Osteocyte (in vitro differentiated cells): ENCODE results near the gene SPATA6. TPM values are rescaled to one million over a fixed set of nuclear protein-coding genes. Genes with fewer than 3 reads are reported as not detected.

ENCODE experiments used
- DNase-seq: peaks from one replicate; pipeline ENCODE4 v3.0.0; 2021; ENCODE audit warnings: mixed read lengths; ENCODE audit not compliant: unreplicated experiment; ENCODE audit errors: extremely low spot score
- H3K27ac Mint-ChIP-seq: one replicate; pipeline ENCODE4 v1.8.0; 2021; ENCODE audit warnings: mild to moderate bottlenecking, mixed read lengths; ENCODE audit not compliant: unreplicated experiment
- H3K27me3 Mint-ChIP-seq: one replicate; pipeline ENCODE4 v1.8.0; 2021; ENCODE audit warnings: mixed read lengths; ENCODE audit not compliant: unreplicated experiment
- H3K36me3 Mint-ChIP-seq: one replicate; pipeline ENCODE4 v1.8.0; 2021; ENCODE audit warnings: mixed read lengths; ENCODE audit not compliant: unreplicated experiment
- H3K4me1 Mint-ChIP-seq: one replicate; pipeline ENCODE4 v1.8.0; 2021; ENCODE audit warnings: mixed read lengths; ENCODE audit not compliant: unreplicated experiment
- H3K4me3 Mint-ChIP-seq: one replicate; pipeline ENCODE4 v1.8.0; 2021; ENCODE audit warnings: mild to moderate bottlenecking, moderate library complexity, mixed read lengths; ENCODE audit not compliant: unreplicated experiment
- H3K9me3 Mint-ChIP-seq: one replicate; pipeline ENCODE4 v1.8.0; 2021; ENCODE audit warnings: mixed read lengths; ENCODE audit not compliant: unreplicated experiment
- total RNA-seq: library from RNA; stranded (reverse); gene quantifications from 2 replicates; pipeline ENCODE4 v1.2.1, GENCODE V29; 2021
- TF ChIP-seq, protein P1 (sequence below): fragments of 200-600 bp; sonication (generic); IDR thresholded peaks from 2 replicates; pipeline ENCODE4 v1.5.0; 2021; ENCODE audit warnings: antibody characterized with exemption, mild to moderate bottlenecking, moderate library complexity

SPATA6 gene
- total RNA-seq, 1 donor from 2014 or later = 9.9 TPM

DNA sequence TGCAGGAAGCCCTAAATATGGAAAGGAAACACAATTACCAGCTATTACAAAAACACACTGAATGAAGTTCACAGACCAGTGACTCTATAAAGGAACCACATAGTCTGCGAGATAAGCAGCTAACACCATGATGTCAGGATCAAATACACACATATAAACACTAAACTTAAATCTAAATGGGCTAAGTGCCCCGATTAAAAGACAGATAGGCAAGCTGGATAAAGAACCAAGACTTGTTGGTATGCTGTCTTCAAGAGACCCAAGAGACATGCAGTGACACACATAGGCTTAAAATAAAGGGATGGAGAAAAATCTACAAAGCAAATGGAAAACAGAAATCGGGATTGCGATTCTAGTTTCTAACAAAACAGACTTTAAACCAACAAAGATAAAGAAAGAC is 127.6 kb downstream of the SPATA6 start:
- H3K4me3 Mint-ChIP-seq = no peak overlapping the region
- no peak overlapping the region for H3K27ac Mint-ChIP-seq
- H3K4me1 Mint-ChIP-seq = no peaks in the 10 kb centered on the region
- H3K9me3 Mint-ChIP-seq = peaks cover 31% of the 10 kb centered on the region
- no peaks in the 10 kb centered on the region for H3K27me3 Mint-ChIP-seq
- no peaks in the 10 kb centered on the region for H3K36me3 Mint-ChIP-seq
- TF ChIP-seq, protein P1, sequence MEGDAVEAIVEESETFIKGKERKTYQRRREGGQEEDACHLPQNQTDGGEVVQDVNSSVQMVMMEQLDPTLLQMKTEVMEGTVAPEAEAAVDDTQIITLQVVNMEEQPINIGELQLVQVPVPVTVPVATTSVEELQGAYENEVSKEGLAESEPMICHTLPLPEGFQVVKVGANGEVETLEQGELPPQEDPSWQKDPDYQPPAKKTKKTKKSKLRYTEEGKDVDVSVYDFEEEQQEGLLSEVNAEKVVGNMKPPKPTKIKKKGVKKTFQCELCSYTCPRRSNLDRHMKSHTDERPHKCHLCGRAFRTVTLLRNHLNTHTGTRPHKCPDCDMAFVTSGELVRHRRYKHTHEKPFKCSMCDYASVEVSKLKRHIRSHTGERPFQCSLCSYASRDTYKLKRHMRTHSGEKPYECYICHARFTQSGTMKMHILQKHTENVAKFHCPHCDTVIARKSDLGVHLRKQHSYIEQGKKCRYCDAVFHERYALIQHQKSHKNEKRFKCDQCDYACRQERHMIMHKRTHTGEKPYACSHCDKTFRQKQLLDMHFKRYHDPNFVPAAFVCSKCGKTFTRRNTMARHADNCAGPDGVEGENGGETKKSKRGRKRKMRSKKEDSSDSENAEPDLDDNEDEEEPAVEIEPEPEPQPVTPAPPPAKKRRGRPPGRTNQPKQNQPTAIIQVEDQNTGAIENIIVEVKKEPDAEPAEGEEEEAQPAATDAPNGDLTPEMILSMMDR = no peak
- DNase-seq = no peak

DNA sequence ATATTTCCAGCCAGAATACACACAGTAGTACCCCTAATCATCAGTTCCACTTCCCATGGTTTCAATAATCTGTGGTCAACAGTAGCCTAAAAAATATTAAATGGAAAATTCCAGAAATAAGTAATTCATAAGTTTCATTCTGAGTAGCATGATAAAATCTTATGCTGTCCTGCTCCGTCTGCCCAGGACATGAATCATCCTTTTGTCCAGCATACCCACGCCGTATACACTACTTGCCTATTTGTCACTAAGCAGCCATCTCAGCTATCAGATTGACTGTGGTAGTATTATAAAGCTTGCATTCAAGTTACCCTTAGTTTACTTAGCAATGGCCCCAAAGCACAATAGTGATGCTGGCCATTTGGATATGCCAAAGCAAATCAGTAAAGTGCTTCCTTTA is 130.8 kb downstream of the SPATA6 start:
- Mint-ChIP-seq H3K36me3 (no peaks in the 10 kb centered on the region), H3K27ac (no peak overlapping the region), H3K9me3 (peaks cover 25% of the 10 kb centered on the region), H3K27me3 (no peaks in the 10 kb centered on the region), H3K4me3 (no peak overlapping the region), H3K4me1 (no peaks in the 10 kb centered on the region)
- TF ChIP-seq, protein P1 = no peak
- no peak for DNase-seq

DNA sequence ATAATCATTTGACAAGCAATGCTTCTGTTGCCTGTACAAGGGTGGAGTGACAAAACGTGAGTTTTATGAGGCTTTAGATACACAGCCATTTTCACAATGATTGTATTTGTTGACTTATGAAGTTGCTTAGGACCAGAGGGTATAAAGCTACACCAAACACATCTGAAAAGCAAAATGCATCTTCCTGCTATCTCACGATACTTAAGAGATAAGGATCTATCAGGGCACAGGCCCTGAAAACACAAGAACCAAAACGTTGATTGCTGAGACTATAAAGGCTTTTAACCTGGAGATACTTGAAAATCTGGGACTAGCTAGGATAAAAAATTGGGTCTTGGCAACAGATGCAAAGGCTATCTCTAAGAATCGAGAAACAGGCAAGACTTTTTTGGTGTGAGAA is 133.7 kb downstream of the SPATA6 start:
- TF ChIP-seq, protein P1 = no peak
- Mint-ChIP-seq H3K4me1 (no peaks in the 10 kb centered on the region), H3K27ac (no peak overlapping the region), H3K27me3 (no peaks in the 10 kb centered on the region), H3K36me3 (no peaks in the 10 kb centered on the region), H3K9me3 (peaks cover 17% of the 10 kb centered on the region), H3K4me3 (no peak overlapping the region)
- no peak for DNase-seq

DNA sequence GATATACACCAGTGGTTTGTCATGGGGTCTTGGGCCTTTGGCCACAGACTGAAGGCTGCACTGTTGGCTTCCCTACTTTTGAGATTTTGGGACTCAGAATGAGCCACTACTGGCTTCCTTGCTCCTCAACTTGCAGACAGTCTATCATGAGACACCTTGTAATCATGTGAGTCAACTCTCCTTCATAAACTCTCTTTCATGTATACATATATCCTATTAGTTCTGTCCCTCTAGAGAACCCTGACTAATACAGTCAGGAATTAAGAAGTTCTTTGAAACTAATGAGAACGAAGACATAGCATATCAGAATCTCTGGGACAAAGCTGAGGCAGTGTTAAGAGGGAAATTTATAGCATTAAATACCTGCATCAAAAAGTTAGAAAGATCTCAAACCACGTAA is 138.7 kb downstream of the SPATA6 start:
- no peaks in the 10 kb centered on the region for H3K27me3 Mint-ChIP-seq
- no peaks in the 10 kb centered on the region for H3K4me1 Mint-ChIP-seq
- H3K4me3 Mint-ChIP-seq = no peak overlapping the region
- TF ChIP-seq, protein P1 = no peak
- DNase-seq = no peak
- no peak overlapping the region for H3K27ac Mint-ChIP-seq
- peaks cover 35% of the 10 kb centered on the region for H3K9me3 Mint-ChIP-seq
- no peaks in the 10 kb centered on the region for H3K36me3 Mint-ChIP-seq

DNA sequence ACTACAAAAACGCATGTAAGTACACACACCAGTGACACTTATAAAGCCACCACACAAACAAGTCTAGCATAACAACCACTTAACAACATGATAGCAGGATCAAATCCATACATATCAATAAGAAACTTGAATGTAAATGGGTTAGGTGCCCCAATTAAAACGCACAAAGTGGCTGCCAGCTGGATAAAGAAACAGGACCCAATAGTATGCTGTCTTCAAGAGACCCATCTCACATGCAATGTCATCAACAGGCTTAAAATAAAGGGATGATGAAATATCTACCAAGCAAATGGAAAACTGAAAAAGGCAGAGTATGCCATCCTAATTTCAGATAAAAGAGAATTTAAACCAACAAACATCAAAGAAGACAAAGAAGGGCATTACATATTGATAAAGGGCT is 139.9 kb downstream of the SPATA6 start:
- DNase-seq = no peak

More for the DNA sequence above, 139.9 kb downstream of the SPATA6 start:
- peaks cover 40% of the 10 kb centered on the region for H3K9me3 Mint-ChIP-seq
- no peak overlapping the region for H3K4me3 Mint-ChIP-seq
- no peak overlapping the region for H3K27ac Mint-ChIP-seq
- H3K4me1 Mint-ChIP-seq = no peaks in the 10 kb centered on the region
- TF ChIP-seq, protein P1 = no peak
- H3K36me3 Mint-ChIP-seq = no peaks in the 10 kb centered on the region
- no peaks in the 10 kb centered on the region for H3K27me3 Mint-ChIP-seq
